ENCODE results near the gene CFAP58. TPM values are rescaled to one million over a fixed set of nuclear protein-coding genes. Genes with fewer than 3 reads are reported as not detected.

CFAP58 gene
- total and polyA plus RNA-seq, 2 donors (not counting 1 experiment from before 2014, with no cell fraction given): not detected

GRCh38 chr10:104315486-104315921, 38.1 kb upstream of the CFAP58 start:
- Mint-ChIP-seq H3K27ac (no peak overlapping the region), H3K27me3 (no peaks in the 10 kb centered on the region), H3K4me3 (no peak overlapping the region), H3K4me1 (peaks cover 37% of the 10 kb centered on the region), H3K9me3 (ENCODE audit: insufficient read depth) (no peaks in the 10 kb centered on the region)
- Histone ChIP-seq H3K27ac (ENCODE audit: low read length in 2 of 2) (no peak overlapping the region), H3K27me3 (replicated peaks in 1 of 4; ENCODE audit: control extremely low read depth in 1 of 4, control insufficient read depth in 3 of 4, insufficient read depth in 4 of 4, low read length in 3 of 4) (no peaks in the 10 kb centered on the region), H2AFZ (ENCODE audit: insufficient read depth, low read depth, low read length, poor library complexity, severe bottlenecking) (no peak overlapping the region), H3K4me1 (ENCODE audit: control insufficient read depth in 2 of 2, insufficient read depth in 2 of 2, low read length in 2 of 2) (peaks cover 31 to 33% of the 10 kb centered on the region in 2 donors), H4K20me1 (ENCODE audit: control insufficient read depth, insufficient read depth, low read length, poor library complexity, severe bottlenecking) (peaks cover 97% of the 10 kb centered on the region), H3K9me3 (ENCODE audit: control extremely low read depth in 1 of 3, control insufficient read depth in 2 of 3, insufficient read depth in 1 of 3, low read length in 2 of 3) (no peaks in the 10 kb centered on the region), H3K9ac (ENCODE audit: low read length) (no peak overlapping the region), H3K4me2 (replicated peaks; ENCODE audit: low read depth, low read length, poor library complexity, severe bottlenecking) (no peak overlapping the region), H3K79me2 (ENCODE audit: control insufficient read depth, insufficient read depth, low read length) (peaks cover 54% of the 10 kb centered on the region), H3K36me3 (replicated peaks in 1 of 2; ENCODE audit: control extremely low read depth in 1 of 2, control insufficient read depth in 1 of 2, extremely low read depth in 1 of 2, insufficient read depth in 2 of 2, low read length in 1 of 2) (peaks cover 0 to 58% of the 10 kb centered on the region in 2 experiments), H3K4me3 (ENCODE audit: control extremely low read depth in 1 of 5, extremely low read depth in 1 of 5, insufficient read depth in 1 of 5, low read depth in 2 of 5, low read length in 4 of 5) (no peak overlapping the region)
- no peak for DNase-seq
- intact Hi-C loops (cut with micrococcal nuclease): no loop called here
- no peak for ATAC-seq (ENCODE audit: low read depth)
- ChIA-PET CTCF (interaction anchor here (0.8 to 23.3 kb wide), 4 partner anchors 9 to 33 kb away, joined by 3 to 594 read pairs (median 56); partner anchors contain the start of genes CFAP58 and ITPRIP), POLR2A (no interaction called here)
- no peak for TF ChIP-seq CTCF (IDR thresholded peaks at IDR 0.05)
- no peak for TF ChIP-seq EZH2 (IDR thresholded peaks at IDR 0.05; ENCODE audit: borderline replicate concordance, insufficient read depth, low read depth, low read length, poor library complexity, severe bottlenecking)
- WGBS (ENCODE audit: insufficient coverage): 99% methylated on average over 22 of the region's 22 CpGs

DNA sequence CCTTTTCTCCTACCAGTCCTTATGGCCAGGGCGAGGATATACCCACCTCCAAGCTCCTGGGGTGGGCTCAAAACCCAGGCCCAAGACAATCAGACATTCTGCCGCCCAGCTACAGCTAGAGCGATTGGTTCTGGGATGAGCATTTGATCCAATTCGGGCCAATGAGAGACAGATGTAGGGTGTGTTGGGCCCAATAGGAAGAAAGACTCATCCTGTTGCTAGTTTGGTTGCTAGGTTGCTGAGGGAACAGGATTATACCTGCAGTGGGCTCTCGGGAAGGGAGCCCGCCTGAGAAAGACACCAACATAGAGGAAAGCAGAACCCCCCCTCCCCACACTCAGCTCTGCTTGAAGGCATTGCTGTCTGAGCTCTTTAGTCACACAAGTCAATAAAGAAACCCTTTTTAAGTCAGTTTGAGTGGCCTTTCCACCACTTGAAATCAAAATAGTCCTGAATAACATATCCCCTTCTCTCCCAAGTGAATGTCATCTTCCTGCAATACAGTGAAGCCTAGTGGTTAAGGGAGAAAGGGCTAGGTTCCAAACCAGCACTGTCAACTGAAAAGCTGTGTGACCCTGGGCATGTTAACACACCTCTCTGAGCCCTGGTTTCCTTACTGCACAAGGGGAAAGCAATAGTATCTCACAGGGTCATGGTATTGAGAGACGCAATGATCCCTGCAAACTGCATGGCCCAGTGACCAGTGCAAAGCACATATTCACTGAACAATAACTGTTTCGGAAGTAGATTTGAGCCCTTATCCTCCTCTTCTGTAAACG, 37.1 kb upstream of the CFAP58 start:
- WGBS (ENCODE audit: insufficient coverage): 94% methylated on average over 7 of the region's 9 CpGs
- peaks cover 97% of the 10 kb centered on the region for H4K20me1 ChIP-seq (ENCODE audit: control insufficient read depth, insufficient read depth, low read length, poor library complexity, severe bottlenecking)
- H3K27ac ChIP-seq (ENCODE audit: low read length in 2 of 2): no peak overlapping the region
- no peaks in the 10 kb centered on the region for H3K27me3 ChIP-seq (replicated peaks in 1 of 4; ENCODE audit: control extremely low read depth in 1 of 4, control insufficient read depth in 3 of 4, insufficient read depth in 4 of 4, low read length in 3 of 4)
- no peak overlapping the region for H3K4me2 ChIP-seq (replicated peaks; ENCODE audit: low read depth, low read length, poor library complexity, severe bottlenecking)
- Mint-ChIP-seq H3K9me3 (ENCODE audit: insufficient read depth) (no peaks in the 10 kb centered on the region), H3K4me1 (peaks cover 44% of the 10 kb centered on the region), H3K27me3 (no peaks in the 10 kb centered on the region), H3K27ac (no peak overlapping the region), H3K4me3 (no peak overlapping the region)
- H3K4me1 ChIP-seq (ENCODE audit: control insufficient read depth in 2 of 2, insufficient read depth in 2 of 2, low read length in 2 of 2): peaks cover 39 to 43% of the 10 kb centered on the region in 2 donors
- no peak overlapping the region for H3K9ac ChIP-seq (ENCODE audit: low read length)
- no peak overlapping the region for H2AFZ ChIP-seq (ENCODE audit: insufficient read depth, low read depth, low read length, poor library complexity, severe bottlenecking)
- TF ChIP-seq EZH2 (IDR thresholded peaks at IDR 0.05; ENCODE audit: borderline replicate concordance, insufficient read depth, low read depth, low read length, poor library complexity, severe bottlenecking) (no peak), CTCF (IDR thresholded peaks at IDR 0.05) (no peak)
- ChIA-PET POLR2A (no interaction called here), CTCF (interaction anchor here (1.3 to 23.3 kb wide), 5 partner anchors 10 to 32 kb away, joined by 3 to 594 read pairs (median 6); partner anchors contain the start of gene CFAP58)
- intact Hi-C loops (cut with micrococcal nuclease): no loop called here
- H3K9me3 ChIP-seq (ENCODE audit: control extremely low read depth in 1 of 3, control insufficient read depth in 2 of 3, insufficient read depth in 1 of 3, low read length in 2 of 3): no peaks in the 10 kb centered on the region
- H3K4me3 ChIP-seq (ENCODE audit: control extremely low read depth in 1 of 5, extremely low read depth in 1 of 5, insufficient read depth in 1 of 5, low read depth in 2 of 5, low read length in 4 of 5): no peak overlapping the region
- DNase-seq (no peak), ATAC-seq (ENCODE audit: low read depth) (no peak)
- peaks cover 64% of the 10 kb centered on the region for H3K79me2 ChIP-seq (ENCODE audit: control insufficient read depth, insufficient read depth, low read length)
- peaks cover 0 to 49% of the 10 kb centered on the region in 2 experiments for H3K36me3 ChIP-seq (replicated peaks in 1 of 2; ENCODE audit: control extremely low read depth in 1 of 2, control insufficient read depth in 1 of 2, extremely low read depth in 1 of 2, insufficient read depth in 2 of 2, low read length in 1 of 2)

Data from B cell (primary cell).